H9 (cell line): ENCODE data around the gene TNFSF8. TPM values are rescaled to one million over a fixed set of nuclear protein-coding genes. Genes with fewer than 3 reads are reported as not detected.

Source experiments
- DNase-seq: peaks from one replicate; pipeline ENCODE4 v3.0.0-alpha.2; 2017
- H2AFZ ChIP-seq: one replicate; pipeline ENCODE4 v1.6.1; 2013; ENCODE audit warnings: mild to moderate bottlenecking, low read length, control low read depth, moderate library complexity
- H2AK5ac ChIP-seq: 2 replicates; pipeline ENCODE4 v1.6.1; 2013; ENCODE audit warnings: low read length, control low read depth, mixed read lengths; ENCODE audit not compliant: insufficient read length
- H2BK120ac ChIP-seq: one replicate; pipeline ENCODE4 v1.6.1; 2013; ENCODE audit warnings: low read depth, mild to moderate bottlenecking, low read length, control low read depth, inconsistent platforms; ENCODE audit not compliant: poor library complexity, severe bottlenecking
- H2BK12ac ChIP-seq: 2 replicates; pipeline ENCODE4 v1.6.1; 2013; ENCODE audit warnings: low read length, control low read depth, mixed read lengths, low read depth; ENCODE audit not compliant: insufficient read length
- H2BK15ac ChIP-seq: 2 replicates; pipeline ENCODE4 v1.6.1; 2013; ENCODE audit warnings: low read depth, low read length, control low read depth
- H2BK20ac ChIP-seq: one replicate; pipeline ENCODE4 v1.6.1; 2013; ENCODE audit warnings: low read depth, mild to moderate bottlenecking, low read length, control low read depth, inconsistent platforms; ENCODE audit not compliant: poor library complexity, severe bottlenecking
- H2BK5ac ChIP-seq: 2 replicates; pipeline ENCODE4 v1.6.1; 2013; ENCODE audit warnings: low read length, control low read depth, mixed read lengths; ENCODE audit not compliant: insufficient read length
- H3K14ac ChIP-seq: 2 replicates; pipeline ENCODE4 v1.6.1; 2013; ENCODE audit warnings: low read length, control low read depth; ENCODE audit not compliant: insufficient read depth
- H3K18ac ChIP-seq: 2 replicates; pipeline ENCODE4 v1.6.1; 2013; ENCODE audit warnings: low read depth, mild to moderate bottlenecking, mixed read lengths, low read length, control low read depth; ENCODE audit not compliant: insufficient read length
- H3K23ac ChIP-seq: 2 replicates; pipeline ENCODE4 v1.6.1; 2013; ENCODE audit warnings: low read length, control low read depth, mixed read lengths, low read depth; ENCODE audit not compliant: insufficient read length
- H3K23me2 ChIP-seq: 2 replicates; pipeline ENCODE4 v1.6.1; 2013; ENCODE audit warnings: low read depth, mild to moderate bottlenecking, mixed read lengths, low read length, control low read depth; ENCODE audit not compliant: insufficient read length, poor library complexity, severe bottlenecking
- H3K27ac ChIP-seq: 2 replicates; pipeline ENCODE4 v1.5.1; 2013; ENCODE audit warnings: low read length, control low read depth, mixed read lengths, low read depth; ENCODE audit not compliant: insufficient read length
- H3K27me3 ChIP-seq: 2 replicates; pipeline ENCODE4 v1.6.1; 2013; ENCODE audit warnings: low read length, control low read depth, inconsistent platforms; ENCODE audit not compliant: insufficient read depth
- H3K4ac ChIP-seq: 2 replicates; pipeline ENCODE4 v1.6.1; 2013; ENCODE audit warnings: low read depth, mild to moderate bottlenecking, control low read depth, inconsistent platforms, low read length, moderate library complexity
- H3K4me1 ChIP-seq: 2 replicates; pipeline ENCODE4 v1.6.1; 2013; ENCODE audit warnings: low read length, control low read depth, inconsistent platforms; ENCODE audit not compliant: insufficient read depth
- H3K4me2 ChIP-seq: 2 replicates; pipeline ENCODE4 v1.6.1; 2013; ENCODE audit warnings: low read length, control low read depth, mixed read lengths; ENCODE audit not compliant: insufficient read length, insufficient read depth
- H3K56ac ChIP-seq: 2 replicates; pipeline ENCODE4 v1.6.1; 2013; ENCODE audit warnings: low read depth, mild to moderate bottlenecking, mixed read lengths, low read length, control low read depth; ENCODE audit not compliant: insufficient read length
- H3K79me1 ChIP-seq: 2 replicates; pipeline ENCODE4 v1.6.1; 2013; ENCODE audit warnings: low read depth, mild to moderate bottlenecking, moderate library complexity, low read length, control low read depth, inconsistent platforms; ENCODE audit not compliant: insufficient read depth, poor library complexity, severe bottlenecking
- H3K79me2 ChIP-seq: 2 replicates; pipeline ENCODE4 v1.6.1; 2013; ENCODE audit warnings: low read length, control low read depth, inconsistent platforms; ENCODE audit not compliant: insufficient read depth
- H3K9ac ChIP-seq: 2 replicates; pipeline ENCODE4 v1.6.1; 2013; ENCODE audit warnings: low read length, control low read depth, mixed read lengths; ENCODE audit not compliant: insufficient read length; ENCODE audit errors: extremely low read depth
- H3K9me3 ChIP-seq: one replicate; pipeline ENCODE4 v1.6.1; 2013; ENCODE audit warnings: low read depth, low read length, inconsistent platforms; ENCODE audit not compliant: control insufficient read depth
- H3T11ph ChIP-seq: one replicate; pipeline ENCODE4 v1.6.1; 2013; ENCODE audit warnings: mild to moderate bottlenecking, low read length, control low read depth, inconsistent platforms
- H4K20me1 ChIP-seq: one replicate; pipeline ENCODE4 v1.6.1; 2013; ENCODE audit not compliant: control insufficient read depth, insufficient read length, insufficient read depth
- H4K5ac ChIP-seq: 2 replicates; pipeline ENCODE4 v1.6.1; 2013; ENCODE audit warnings: low read depth, mild to moderate bottlenecking, mixed read lengths, low read length, control low read depth; ENCODE audit not compliant: insufficient read length
- H4K8ac ChIP-seq: replicated peaks from 2 replicates; pipeline ENCODE4 v1.6.1; 2013; ENCODE audit warnings: low read length, control low read depth, mixed read lengths, low read depth; ENCODE audit not compliant: insufficient read length
- H4K91ac ChIP-seq: 2 replicates; pipeline ENCODE4 v1.6.1; 2013; ENCODE audit warnings: low read depth, mild to moderate bottlenecking, moderate library complexity, mixed read lengths, low read length, control low read depth; ENCODE audit not compliant: insufficient read length
- H3K27ac Mint-ChIP-seq, 3 experiments: 2 replicates in 2 of 3; 3 replicates in 1 of 3; pipeline ENCODE4 v1.8.0; 2020 to 2021; ENCODE audit warnings: mixed read lengths in 3 of 3, mild to moderate bottlenecking in 1 of 3, moderate library complexity in 1 of 3
- H3K27me3 Mint-ChIP-seq: 2 replicates; pipeline ENCODE4 v1.8.0; 2021; ENCODE audit warnings: low read depth, mild to moderate bottlenecking, moderate library complexity, mixed read lengths
- H3K36me3 Mint-ChIP-seq, 3 experiments: 2 replicates in 2 of 3; 3 replicates in 1 of 3; pipeline ENCODE4 v1.8.0; 2020 to 2021; ENCODE audit warnings: low read depth in 3 of 3, mixed read lengths in 3 of 3; ENCODE audit not compliant: insufficient read depth in 1 of 3
- H3K4me1 Mint-ChIP-seq, 2 experiments: 2 replicates each; pipeline ENCODE4 v1.8.0; 2020; ENCODE audit warnings: mixed read lengths in 2 of 2
- H3K4me3 Mint-ChIP-seq, 2 experiments: 2 replicates in 1 of 2; 3 replicates in 1 of 2; pipeline ENCODE4 v1.8.0; 2020 to 2021; ENCODE audit warnings: mild to moderate bottlenecking in 2 of 2, mixed read lengths in 2 of 2, moderate library complexity in 1 of 2
- H3K9me3 Mint-ChIP-seq, 2 experiments: 2 replicates in 1 of 2; 3 replicates in 1 of 2; pipeline ENCODE4 v1.8.0; 2020; ENCODE audit warnings: mild to moderate bottlenecking in 2 of 2, mixed read lengths in 2 of 2, moderate library complexity in 1 of 2
- CTCF ChIP-seq: fragments of 200-600 bp; sonication (generic); conservative IDR thresholded peaks from 3 replicates; pipeline ENCODE4 v1.8.0; 2021; ENCODE audit warnings: antibody characterized with exemption, mild to moderate bottlenecking
- WGBS: extraction: QIAGEN DNeasy Blood & Tissue Kit; methylation state at CpG from one replicate; pipeline ENCODE4 v1.1.7; 2013; ENCODE audit warnings: missing lambda C conversion rate, low lambda C conversion rate, mixed read lengths; ENCODE audit not compliant: insufficient read length; ENCODE audit errors: extremely low coverage; 5-methylcytosine and 5-hydroxymethylcytosine counted together
- total RNA-seq: library from RNA; stranded (reverse); gene quantifications from 2 replicates; pipeline ENCODE4 v1.2.1, GENCODE V29; 2021

Gene TNFSF8
- total RNA-seq, 1 experiment from 2014 or later = not detected

GRCh38 chr9:114936581-114936980, 6.2 kb upstream of the TNFSF8 start:
- no CpG with 5 or more reads among the region's 1 CpG for WGBS
- Mint-ChIP-seq H3K4me3 (no peak overlapping the region), H3K36me3 (no peaks in the 10 kb centered on the region), H3K9me3 (no peaks in the 10 kb centered on the region), H3K27me3 (peaks cover 97% of the 10 kb centered on the region), H3K27ac (no peak overlapping the region), H3K4me1 (peaks cover under 1 to 7% of the 10 kb centered on the region in 2 experiments; a peak in 2 of 4 replicates)
- Histone ChIP-seq H3K4me1 (no peaks in the 10 kb centered on the region), H3K27ac (no peak overlapping the region), H2BK5ac (no peak overlapping the region), H3K27me3 (peaks cover 23% of the 10 kb centered on the region; the same call in 1 of the 2 replicates), H3K56ac (no peak overlapping the region), H3K23me2 (no peaks in the 10 kb centered on the region), H2AK5ac (no peak overlapping the region), H2BK15ac (no peak overlapping the region), H2AFZ (no peak overlapping the region), H3K4me2 (no peak overlapping the region), H3K79me2 (no peaks in the 10 kb centered on the region), H3T11ph (no peak overlapping the region), H3K14ac (no peak overlapping the region), H3K79me1 (no peaks in the 10 kb centered on the region), H4K5ac (no peak overlapping the region), H3K18ac (no peak overlapping the region), H3K4ac (no peak overlapping the region), H3K9me3 (no peaks in the 10 kb centered on the region), H4K8ac (no peak overlapping the region), H4K20me1 (no peaks in the 10 kb centered on the region), H2BK20ac (no peak overlapping the region), H4K91ac (no peak overlapping the region), H3K23ac (no peak overlapping the region), H2BK120ac (no peak overlapping the region), H3K9ac (no peak overlapping the region), H2BK12ac (no peak overlapping the region)
- TF ChIP-seq CTCF = no peak
- DNase-seq = no peak
